Parathyroid adenoma (tissue), 2 donors: ENCODE measurements around the gene DMD.

Experiments used
- H2AFZ ChIP-seq: fragments of 300-600 bp; sonication (generic); one replicate; pipeline ENCODE4 v1.7.0; 2017; ENCODE audit warnings: antibody characterized with exemption, mild to moderate bottlenecking
- H3K27ac ChIP-seq: fragments of 300-600 bp; sonication (generic); one replicate; pipeline ENCODE4 v1.7.0; 2017
- H3K27me3 ChIP-seq: fragments of 300-600 bp; sonication (generic); one replicate; pipeline ENCODE4 v1.7.0; 2017; ENCODE audit warnings: low read length; ENCODE audit not compliant: control insufficient read depth, insufficient read depth
- H3K36me3 ChIP-seq: fragments of 300-600 bp; sonication (generic); one replicate; pipeline ENCODE4 v1.7.0; 2017; ENCODE audit warnings: low read length; ENCODE audit not compliant: control insufficient read depth, insufficient read depth
- H3K4me1 ChIP-seq: fragments of 300-600 bp; sonication (generic); one replicate; pipeline ENCODE4 v1.7.0; 2017; ENCODE audit warnings: control low read depth
- H3K4me2 ChIP-seq: fragments of 300-600 bp; sonication (generic); one replicate; pipeline ENCODE4 v1.7.0; 2017; ENCODE audit warnings: low read length
- H3K4me3 ChIP-seq: fragments of 300-600 bp; sonication (generic); one replicate; pipeline ENCODE4 v1.7.0; 2017; ENCODE audit warnings: low read depth, low read length
- H3K79me2 ChIP-seq: fragments of 300-600 bp; sonication (generic); one replicate; pipeline ENCODE4 v1.7.0; 2017; ENCODE audit warnings: control low read depth
- H3K9ac ChIP-seq: fragments of 300-600 bp; sonication (generic); one replicate; pipeline ENCODE4 v1.7.0; 2017; ENCODE audit warnings: mild to moderate bottlenecking
- H3K9me3 ChIP-seq: fragments of 300-600 bp; sonication (generic); one replicate; pipeline ENCODE4 v1.7.0; 2017; ENCODE audit warnings: low read length; ENCODE audit not compliant: control insufficient read depth
- CTCF ChIP-seq: fragments of 300-600 bp; sonication (generic); IDR thresholded peaks from one replicate; pipeline ENCODE4 v1.7.0; 2017; ENCODE audit warnings: antibody characterized with exemption, mild to moderate bottlenecking
- donor health status: primary hyperparathyroidism.

Gene DMD

GRCh38 chrX:31633349-31633748 is 1578.0 kb downstream of the DMD start:
- H3K79me2 ChIP-seq: no peaks in the 10 kb centered on the region
- no peak overlapping the region for H3K27ac ChIP-seq
- no peaks in the 10 kb centered on the region for H3K9me3 ChIP-seq
- H2AFZ ChIP-seq: no peak overlapping the region
- no peaks in the 10 kb centered on the region for H3K36me3 ChIP-seq
- no peak overlapping the region for H3K4me2 ChIP-seq
- no peak overlapping the region for H3K9ac ChIP-seq
- H3K4me1 ChIP-seq: no peaks in the 10 kb centered on the region
- H3K27me3 ChIP-seq: no peaks in the 10 kb centered on the region
- no peak overlapping the region for H3K4me3 ChIP-seq
- TF ChIP-seq CTCF: no peak

- no peaks in the 10 kb centered on the region for H3K9me3 ChIP-seq
- no peaks in the 10 kb centered on the region for H3K27me3 ChIP-seq
- no peak overlapping the region for H3K4me2 ChIP-seq
- H3K4me3 ChIP-seq: no peak overlapping the region
- no peaks in the 10 kb centered on the region for H3K4me1 ChIP-seq
- no peak overlapping the region for H2AFZ ChIP-seq
- TF ChIP-seq CTCF: no peak
- H3K27ac ChIP-seq: no peak overlapping the region
- H3K36me3 ChIP-seq: no peaks in the 10 kb centered on the region
- H3K9ac ChIP-seq: no peak overlapping the region
- H3K79me2 ChIP-seq: no peaks in the 10 kb centered on the region
Observed at GRCh38 chrX:31629195-31629594, 1582.2 kb downstream of the DMD start.

- Histone ChIP-seq H3K4me2 (no peak overlapping the region), H3K4me1 (no peaks in the 10 kb centered on the region), H3K4me3 (no peak overlapping the region), H3K27me3 (no peaks in the 10 kb centered on the region), H3K79me2 (no peaks in the 10 kb centered on the region), H3K27ac (no peak overlapping the region), H3K9me3 (no peaks in the 10 kb centered on the region), H2AFZ (no peak overlapping the region), H3K36me3 (no peaks in the 10 kb centered on the region), H3K9ac (no peak overlapping the region)
- no peak for TF ChIP-seq CTCF
Observed at GRCh38 chrX:31609130-31609529, 1602.2 kb downstream of the DMD start.

GRCh38 chrX:31608638-31609037 is 1602.7 kb downstream of the DMD start:
- no peaks in the 10 kb centered on the region for H3K36me3 ChIP-seq
- H3K27ac ChIP-seq: no peak overlapping the region
- no peak overlapping the region for H3K4me2 ChIP-seq
- no peak overlapping the region for H3K4me3 ChIP-seq
- H3K9ac ChIP-seq: no peak overlapping the region
- no peak overlapping the region for H2AFZ ChIP-seq
- no peaks in the 10 kb centered on the region for H3K79me2 ChIP-seq
- no peaks in the 10 kb centered on the region for H3K27me3 ChIP-seq
- no peaks in the 10 kb centered on the region for H3K4me1 ChIP-seq
- TF ChIP-seq CTCF: no peak
- no peaks in the 10 kb centered on the region for H3K9me3 ChIP-seq

- Histone ChIP-seq H3K79me2 (no peaks in the 10 kb centered on the region), H3K4me2 (no peak overlapping the region), H3K9ac (no peak overlapping the region), H3K27ac (no peak overlapping the region), H3K4me3 (no peak overlapping the region), H2AFZ (no peak overlapping the region), H3K9me3 (no peaks in the 10 kb centered on the region), H3K27me3 (no peaks in the 10 kb centered on the region), H3K4me1 (no peaks in the 10 kb centered on the region), H3K36me3 (no peaks in the 10 kb centered on the region)
- TF ChIP-seq CTCF: no peak
Observed at GRCh38 chrX:31606771-31607170, 1604.6 kb downstream of the DMD start.
